Measurements from ENCODE around the gene SLC30A3. TPM values are rescaled to one million over a fixed set of nuclear protein-coding genes. Genes with fewer than 3 reads are reported as not detected.

SLC30A3 gene
- total and polyA plus RNA-seq, 2 of the 4 experiments (the other 2 are of a cell fraction) = 0.15 TPM; not detected in 1

DNA sequence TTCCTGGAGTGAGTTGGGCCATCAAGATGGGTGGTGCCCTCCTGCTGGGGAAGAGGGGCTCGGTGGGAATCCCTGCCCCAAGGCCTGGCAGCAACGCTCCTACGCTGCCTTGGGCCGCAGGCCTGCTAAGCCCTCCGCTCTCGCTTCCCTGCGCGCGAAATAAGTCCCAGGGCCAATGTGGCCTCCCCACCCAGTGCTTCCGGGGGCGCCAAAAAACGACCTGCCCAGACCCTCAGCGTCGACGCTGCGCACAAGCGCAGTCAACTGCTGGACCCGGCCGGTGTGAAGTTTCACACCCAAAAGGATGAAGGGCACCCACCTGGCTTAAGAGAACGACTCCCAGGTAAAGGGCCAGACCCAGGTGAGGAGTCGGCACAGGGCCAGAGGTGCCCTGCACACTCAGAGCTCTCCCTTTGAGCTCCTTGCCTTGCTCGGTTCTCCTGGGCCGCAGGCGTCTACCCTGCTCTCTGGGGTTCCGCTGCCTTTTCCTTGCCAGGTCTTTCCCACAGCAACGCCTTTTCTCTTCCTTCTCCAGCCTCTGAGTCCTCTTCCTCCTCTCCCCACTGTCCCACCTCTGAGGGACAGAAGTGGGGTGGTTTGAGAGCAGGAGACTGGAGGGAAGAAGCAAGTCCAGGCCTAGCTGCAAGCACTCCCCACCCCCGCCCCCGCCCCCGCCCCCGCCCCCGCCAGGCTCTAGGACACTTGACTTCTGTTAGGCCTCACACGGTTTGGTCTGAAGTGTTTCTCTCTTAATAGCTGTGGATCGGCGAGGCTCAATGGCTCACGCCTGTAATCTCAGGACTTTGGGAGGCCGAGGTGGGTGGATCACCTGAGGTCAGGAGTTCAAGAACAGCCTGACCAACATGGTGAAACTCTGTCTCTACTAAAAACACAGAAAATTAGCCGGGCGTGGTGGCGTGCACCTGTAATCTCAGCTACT is 12.6 kb upstream of the SLC30A3 start, which contains the start of gene DNAJC5G:
Gene DNAJC5G, plus strand, starts transcription at position 223 of the 940 bp plus-strand sequence. CDS start 1,296 bp downstream, outside the sequence.
- DNase-seq (no peak), ATAC-seq (ENCODE audit: low read depth) (no peak)
- Histone ChIP-seq H2BK5ac (ENCODE audit: low read depth, low read length, poor library complexity, severe bottlenecking) (no peak within 1 kb of the TSS), H3K9me3 (ENCODE audit: control insufficient read depth, insufficient read depth, low read length) (no peaks in the 10 kb centered on the region), H2AFZ (replicated peaks; ENCODE audit: low read length, poor library complexity) (no peak within 1 kb of the TSS), H2AK5ac (ENCODE audit: low read depth, low read length) (no peak within 1 kb of the TSS), H3K14ac (replicated peaks; ENCODE audit: low read depth, low read length) (no peak within 1 kb of the TSS), H4K5ac (ENCODE audit: low read depth, low read length) (no peak within 1 kb of the TSS), H3K27me3 (ENCODE audit: control insufficient read depth, insufficient read depth, low read length) (peaks cover 30% of the 10 kb centered on the region), H3K9me1 (ENCODE audit: insufficient read depth, low read length) (peaks cover 3% of the 10 kb centered on the region), H3K18ac (ENCODE audit: low read depth, low read length) (no peak within 1 kb of the TSS), H2AK9ac (replicated peaks; ENCODE audit: low read depth, low read length, poor library complexity) (no peak within 1 kb of the TSS), H3K27ac (ENCODE audit: insufficient read depth, low read length) (no peak within 1 kb of the TSS), H3K4ac (ENCODE audit: low read depth, low read length) (no peak within 1 kb of the TSS), H2BK120ac (ENCODE audit: low read depth, low read length) (no peak within 1 kb of the TSS), H4K20me1 (ENCODE audit: insufficient read depth, low read length) (no peaks in the 10 kb centered on the region), H3K4me3 (ENCODE audit: insufficient read depth, low read depth, low read length) (no peak within 1 kb of the TSS), H2BK20ac (ENCODE audit: low read depth, low read length) (no peak within 1 kb of the TSS), H2BK15ac (ENCODE audit: low read depth, low read length) (no peak within 1 kb of the TSS), H3K9ac (ENCODE audit: low read depth, low read length) (no peak within 1 kb of the TSS), H4K8ac (ENCODE audit: low read depth in 2 of 2, low read length in 2 of 2) (no peak within 1 kb of the TSS), H4K91ac (ENCODE audit: insufficient read depth, low read depth, low read length) (no peak within 1 kb of the TSS), H3K4me2 (ENCODE audit: low read depth, low read length) (no peak within 1 kb of the TSS), H3K56ac (ENCODE audit: extremely low read depth, insufficient read depth, low read length) (no peak within 1 kb of the TSS), H3K4me1 (ENCODE audit: control insufficient read depth, insufficient read depth, low read length) (peaks cover 11% of the 10 kb centered on the region), H3K36me3 (ENCODE audit: control insufficient read depth, insufficient read depth, low read length) (no peaks in the 10 kb centered on the region), H3K23ac (ENCODE audit: low read depth, low read length) (no peak within 1 kb of the TSS), H3K79me1 (ENCODE audit: low read depth in 1 of 2, low read length in 2 of 2) (no peaks in the 10 kb centered on the region)
- intact Hi-C loops (cut with micrococcal nuclease) (no loop called here), in situ Hi-C loops (cut with MboI; ENCODE audit: low sequenced_read_pairs) (no loop called here), dilution Hi-C loops (cut with HindIII; ENCODE audit: low sequenced_read_pairs, unreplicated experiment) (no loop called here)
- WGBS, 2 experiments (ENCODE audit: extremely low coverage in 2 of 2, insufficient read length in 1 of 2) = 88% methylated on average over 16 of the region's 39 CpGs; no CpG with 5 or more reads in 1 of the 2 experiments
- CTCF ChIA-PET = no interaction called here
- POLR2A ChIA-PET (ENCODE audit: unreplicated experiment) = no interaction called here
- BruUV-seq (replicated peaks) = no TSS peak
- no peak for TF ChIP-seq RAD21 (IDR thresholded peaks at IDR 0.05; ENCODE audit: low read length)
- no peak for TF ChIP-seq BHLHE40 (IDR thresholded peaks at IDR 0.05; ENCODE audit: low read depth, low read length)
- no peak for TF ChIP-seq MXI1 (IDR thresholded peaks at IDR 0.05; ENCODE audit: borderline replicate concordance, low read depth, low read length)
- TF ChIP-seq, protein P1, sequence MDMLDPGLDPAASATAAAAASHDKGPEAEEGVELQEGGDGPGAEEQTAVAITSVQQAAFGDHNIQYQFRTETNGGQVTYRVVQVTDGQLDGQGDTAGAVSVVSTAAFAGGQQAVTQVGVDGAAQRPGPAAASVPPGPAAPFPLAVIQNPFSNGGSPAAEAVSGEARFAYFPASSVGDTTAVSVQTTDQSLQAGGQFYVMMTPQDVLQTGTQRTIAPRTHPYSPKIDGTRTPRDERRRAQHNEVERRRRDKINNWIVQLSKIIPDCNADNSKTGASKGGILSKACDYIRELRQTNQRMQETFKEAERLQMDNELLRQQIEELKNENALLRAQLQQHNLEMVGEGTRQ (IDR thresholded peaks at IDR 0.05; ENCODE audit: low read depth, low read length) = no peak
- TF ChIP-seq RFX5 (IDR thresholded peaks at IDR 0.05; ENCODE audit: low read depth, low read length) = no peak
- TF ChIP-seq, protein P2, sequence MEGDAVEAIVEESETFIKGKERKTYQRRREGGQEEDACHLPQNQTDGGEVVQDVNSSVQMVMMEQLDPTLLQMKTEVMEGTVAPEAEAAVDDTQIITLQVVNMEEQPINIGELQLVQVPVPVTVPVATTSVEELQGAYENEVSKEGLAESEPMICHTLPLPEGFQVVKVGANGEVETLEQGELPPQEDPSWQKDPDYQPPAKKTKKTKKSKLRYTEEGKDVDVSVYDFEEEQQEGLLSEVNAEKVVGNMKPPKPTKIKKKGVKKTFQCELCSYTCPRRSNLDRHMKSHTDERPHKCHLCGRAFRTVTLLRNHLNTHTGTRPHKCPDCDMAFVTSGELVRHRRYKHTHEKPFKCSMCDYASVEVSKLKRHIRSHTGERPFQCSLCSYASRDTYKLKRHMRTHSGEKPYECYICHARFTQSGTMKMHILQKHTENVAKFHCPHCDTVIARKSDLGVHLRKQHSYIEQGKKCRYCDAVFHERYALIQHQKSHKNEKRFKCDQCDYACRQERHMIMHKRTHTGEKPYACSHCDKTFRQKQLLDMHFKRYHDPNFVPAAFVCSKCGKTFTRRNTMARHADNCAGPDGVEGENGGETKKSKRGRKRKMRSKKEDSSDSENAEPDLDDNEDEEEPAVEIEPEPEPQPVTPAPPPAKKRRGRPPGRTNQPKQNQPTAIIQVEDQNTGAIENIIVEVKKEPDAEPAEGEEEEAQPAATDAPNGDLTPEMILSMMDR (conservative IDR thresholded peaks at IDR 0.05; ENCODE audit: low read depth, low read length) = no peak
- TF ChIP-seq FOS (IDR thresholded peaks at IDR 0.05; ENCODE audit: low read depth, low read length) = no peak
- TF ChIP-seq, protein P3, sequence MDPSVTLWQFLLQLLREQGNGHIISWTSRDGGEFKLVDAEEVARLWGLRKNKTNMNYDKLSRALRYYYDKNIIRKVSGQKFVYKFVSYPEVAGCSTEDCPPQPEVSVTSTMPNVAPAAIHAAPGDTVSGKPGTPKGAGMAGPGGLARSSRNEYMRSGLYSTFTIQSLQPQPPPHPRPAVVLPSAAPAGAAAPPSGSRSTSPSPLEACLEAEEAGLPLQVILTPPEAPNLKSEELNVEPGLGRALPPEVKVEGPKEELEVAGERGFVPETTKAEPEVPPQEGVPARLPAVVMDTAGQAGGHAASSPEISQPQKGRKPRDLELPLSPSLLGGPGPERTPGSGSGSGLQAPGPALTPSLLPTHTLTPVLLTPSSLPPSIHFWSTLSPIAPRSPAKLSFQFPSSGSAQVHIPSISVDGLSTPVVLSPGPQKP (IDR thresholded peaks at IDR 0.05; ENCODE audit: borderline replicate concordance, low read depth, low read length) = no peak
- TF ChIP-seq CEBPB (IDR thresholded peaks at IDR 0.05; ENCODE audit: low read depth, low read length) = no peak
- no peak for TF ChIP-seq NFE2L2 (IDR thresholded peaks at IDR 0.05; ENCODE audit: low read depth, low read length)
- TF ChIP-seq CHD1 (IDR thresholded peaks at IDR 0.05; ENCODE audit: low read depth, low read length) = no peak
- TF ChIP-seq SMC3 (IDR thresholded peaks at IDR 0.05; ENCODE audit: low read depth, low read length) = no peak
- TF ChIP-seq POLR2A (IDR thresholded peaks at IDR 0.05; ENCODE audit: low read depth, low read length) = no peak
- TF ChIP-seq MAFK (IDR thresholded peaks at IDR 0.05; ENCODE audit: low read depth, low read length) = no peak
- no peak for TF ChIP-seq RCOR1 (IDR thresholded peaks at IDR 0.05; ENCODE audit: insufficient replicate concordance, low read length)

Data from IMR-90 (cell line).